Fibroblast of lung (primary cell): ENCODE results near the gene CYP27A1. TPM values are rescaled to one million over a fixed set of nuclear protein-coding genes. Genes with fewer than 3 reads are reported as not detected.

Experiments
- DNase-seq, 2 donors: peaks; one replicate each; pipeline versions ENCODE4 v3.0.0 to v3.0.0-alpha.2; 2010; ENCODE audit warnings: low read depth in 2 of 2
- H2AFZ ChIP-seq: 2 replicates; pipeline ENCODE4 v1.5.1; 2012; ENCODE audit warnings: low read length, control low read depth, inconsistent platforms
- H3K27ac ChIP-seq: 2 replicates; pipeline ENCODE4 v1.5.1; 2011; ENCODE audit warnings: low read length, control low read depth; ENCODE audit not compliant: insufficient read depth
- H3K27me3 ChIP-seq: 2 replicates; pipeline ENCODE4 v1.5.1; 2011; ENCODE audit warnings: mild to moderate bottlenecking, low read length; ENCODE audit not compliant: control insufficient read depth, insufficient read depth
- H3K36me3 ChIP-seq: 2 replicates; pipeline ENCODE4 v1.5.1; 2011; ENCODE audit warnings: low read length; ENCODE audit not compliant: control insufficient read depth, insufficient read depth
- H3K4me1 ChIP-seq: 2 replicates; pipeline ENCODE4 v1.5.1; 2011; ENCODE audit warnings: low read length; ENCODE audit not compliant: control insufficient read depth, insufficient read depth; ENCODE audit errors: extremely low read depth
- H3K4me2 ChIP-seq: 2 replicates; pipeline ENCODE4 v1.5.1; 2011; ENCODE audit warnings: low read length, control low read depth; ENCODE audit not compliant: insufficient read depth; ENCODE audit errors: extremely low read depth
- H3K4me3 ChIP-seq, 4 experiments: fragments of 200-600 bp in 1 of 4; sonication (generic) in 1 of 4; replicated peaks in 1 of 4; 2 replicates each; pipeline ENCODE4 v1.5.1; 2011 to 2016; ENCODE audit warnings: low read length in 4 of 4, low read depth in 3 of 4, mild to moderate bottlenecking in 3 of 4, control low read depth in 2 of 4, inconsistent platforms in 1 of 4, mixed read lengths in 1 of 4; ENCODE audit not compliant: insufficient read depth in 1 of 4; ENCODE audit errors: control extremely low read depth in 1 of 4
- H3K79me2 ChIP-seq: 2 replicates; pipeline ENCODE4 v1.5.1; 2012; ENCODE audit warnings: mild to moderate bottlenecking, low read length, inconsistent platforms; ENCODE audit not compliant: control insufficient read depth, insufficient read depth
- H3K9ac ChIP-seq: 2 replicates; pipeline ENCODE4 v1.5.1; 2011; ENCODE audit warnings: mild to moderate bottlenecking, low read length, control low read depth; ENCODE audit not compliant: insufficient read depth
- H3K9me3 ChIP-seq: 2 replicates; pipeline ENCODE4 v1.5.1; 2012; ENCODE audit warnings: low read depth, low read length; ENCODE audit not compliant: control insufficient read depth, insufficient read depth
- H4K20me1 ChIP-seq: 2 replicates; pipeline ENCODE4 v1.5.1; 2011; ENCODE audit warnings: low read length; ENCODE audit not compliant: control insufficient read depth, insufficient read depth; ENCODE audit errors: extremely low read depth
- EZH2 ChIP-seq: IDR thresholded peaks from 2 replicates; pipeline ENCODE4 v1.5.1; 2012; ENCODE audit warnings: low read length, control low read depth, mild to moderate bottlenecking; ENCODE audit errors: missing control alignments
- polyA plus RNA-seq, 2 donors: library from polyadenylated mRNA; depleted of rRNA in 1 of 2; stranded (reverse) in 1 of 2; unstranded in 1 of 2; fragments of >200 nt; gene quantifications; 2 replicates each; pipeline ENCODE4 v1.2.1, GENCODE V29; 2011 to 2012; ENCODE audit warnings: missing spikeins in 1 of 2
- total RNA-seq: library from RNA; depleted of rRNA; stranded (reverse); fragments of >200 nt; gene quantifications from 2 replicates; pipeline ENCODE4 v1.2.1, GENCODE V29; 2014
- TF ChIP-seq, protein P1 (sequence below), 2 donors: IDR thresholded peaks in 1 of 2; conservative IDR thresholded peaks in 1 of 2; 1 replicate in 1 of 2; 2 replicates in 1 of 2; pipeline ENCODE4 v1.5.1; 2011 to 2012; ENCODE audit warnings: low read length in 2 of 2, control low read depth in 1 of 2, inconsistent platforms in 1 of 2, low read depth in 1 of 2, mild to moderate bottlenecking in 1 of 2

Gene CYP27A1
- total and polyA plus RNA-seq, 2 donors (not counting 1 experiment from before 2014, with no cell fraction given) = 12.7 to 53.8 TPM

DNA sequence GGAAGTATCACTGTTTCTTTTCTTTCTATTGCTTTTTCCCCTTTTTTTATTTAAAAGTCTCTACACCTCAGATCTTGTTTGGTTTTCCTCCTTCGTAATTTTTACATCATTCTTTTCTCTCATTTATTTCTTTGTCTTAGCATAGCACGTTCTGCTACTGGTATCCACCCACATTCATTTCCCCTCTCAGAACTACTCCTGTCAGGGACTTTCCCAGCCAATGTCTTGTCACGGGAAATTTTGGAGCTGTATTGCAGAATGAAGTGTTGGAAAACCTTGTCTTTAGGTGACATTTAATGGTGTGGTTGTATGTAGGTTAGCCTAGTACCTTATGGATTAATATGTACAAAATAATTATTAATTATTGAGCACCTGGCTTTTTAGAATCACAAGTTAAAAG, 37.3 kb upstream of the CYP27A1 start:
- TF ChIP-seq, protein P1, sequence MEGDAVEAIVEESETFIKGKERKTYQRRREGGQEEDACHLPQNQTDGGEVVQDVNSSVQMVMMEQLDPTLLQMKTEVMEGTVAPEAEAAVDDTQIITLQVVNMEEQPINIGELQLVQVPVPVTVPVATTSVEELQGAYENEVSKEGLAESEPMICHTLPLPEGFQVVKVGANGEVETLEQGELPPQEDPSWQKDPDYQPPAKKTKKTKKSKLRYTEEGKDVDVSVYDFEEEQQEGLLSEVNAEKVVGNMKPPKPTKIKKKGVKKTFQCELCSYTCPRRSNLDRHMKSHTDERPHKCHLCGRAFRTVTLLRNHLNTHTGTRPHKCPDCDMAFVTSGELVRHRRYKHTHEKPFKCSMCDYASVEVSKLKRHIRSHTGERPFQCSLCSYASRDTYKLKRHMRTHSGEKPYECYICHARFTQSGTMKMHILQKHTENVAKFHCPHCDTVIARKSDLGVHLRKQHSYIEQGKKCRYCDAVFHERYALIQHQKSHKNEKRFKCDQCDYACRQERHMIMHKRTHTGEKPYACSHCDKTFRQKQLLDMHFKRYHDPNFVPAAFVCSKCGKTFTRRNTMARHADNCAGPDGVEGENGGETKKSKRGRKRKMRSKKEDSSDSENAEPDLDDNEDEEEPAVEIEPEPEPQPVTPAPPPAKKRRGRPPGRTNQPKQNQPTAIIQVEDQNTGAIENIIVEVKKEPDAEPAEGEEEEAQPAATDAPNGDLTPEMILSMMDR (conservative IDR thresholded peaks at IDR 0.05 in 1 of 2, IDR thresholded peaks at IDR 0.05 in 1 of 2; ENCODE audit: low read depth in 1 of 2, low read length in 2 of 2) = no peak
- no peak for TF ChIP-seq EZH2
- Histone ChIP-seq H3K36me3 (peaks cover 12% of the 10 kb centered on the region), H3K4me3 (no peak overlapping the region)

DNA sequence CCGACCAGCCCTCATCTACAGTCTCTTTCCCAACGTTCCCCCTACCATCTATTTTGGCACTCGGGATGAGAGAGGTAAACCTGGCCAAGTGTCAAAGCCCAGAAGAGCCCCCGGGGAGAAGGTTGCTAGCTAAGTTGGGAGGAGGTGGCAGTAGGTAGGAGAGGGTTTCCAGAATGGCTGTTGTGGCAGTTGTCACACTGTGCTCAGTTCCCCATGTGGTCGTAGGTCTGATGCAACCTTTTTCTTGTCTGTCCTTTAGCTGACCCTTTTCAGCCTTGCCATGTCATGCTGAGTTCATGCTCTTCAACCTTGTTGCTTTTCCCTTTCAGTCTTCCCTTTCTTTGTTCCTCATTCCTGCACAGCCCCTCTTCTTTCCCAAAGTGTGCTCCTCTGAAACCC, 36.8 kb upstream of the CYP27A1 start:
- no peaks in the 10 kb centered on the region for H3K9me3 ChIP-seq
- no peak overlapping the region for H2AFZ ChIP-seq
- H3K4me1 ChIP-seq = no peaks in the 10 kb centered on the region
- no peaks in the 10 kb centered on the region for H3K27me3 ChIP-seq
- no peak overlapping the region for H3K4me3 ChIP-seq
- H4K20me1 ChIP-seq = no peaks in the 10 kb centered on the region
- H3K36me3 ChIP-seq = peaks cover 12% of the 10 kb centered on the region
- TF ChIP-seq, protein P1 (conservative IDR thresholded peaks at IDR 0.05 in 1 of 2, IDR thresholded peaks at IDR 0.05 in 1 of 2; ENCODE audit: low read depth in 1 of 2, low read length in 2 of 2) = no peak
- no peak for TF ChIP-seq EZH2
- no peak overlapping the region for H3K27ac ChIP-seq
- H3K79me2 ChIP-seq = no peaks in the 10 kb centered on the region
- no peak for DNase-seq
- H3K4me2 ChIP-seq = no peak overlapping the region
- no peak overlapping the region for H3K9ac ChIP-seq

More for the DNA sequence above, 37.3 kb upstream of the CYP27A1 start:
- Histone ChIP-seq H3K4me1 (no peaks in the 10 kb centered on the region), H3K4me2 (no peak overlapping the region), H4K20me1 (no peaks in the 10 kb centered on the region), H3K27ac (no peak overlapping the region), H2AFZ (no peak overlapping the region), H3K9ac (no peak overlapping the region), H3K79me2 (no peaks in the 10 kb centered on the region), H3K9me3 (no peaks in the 10 kb centered on the region), H3K27me3 (no peaks in the 10 kb centered on the region)
- DNase-seq = no peak

DNA sequence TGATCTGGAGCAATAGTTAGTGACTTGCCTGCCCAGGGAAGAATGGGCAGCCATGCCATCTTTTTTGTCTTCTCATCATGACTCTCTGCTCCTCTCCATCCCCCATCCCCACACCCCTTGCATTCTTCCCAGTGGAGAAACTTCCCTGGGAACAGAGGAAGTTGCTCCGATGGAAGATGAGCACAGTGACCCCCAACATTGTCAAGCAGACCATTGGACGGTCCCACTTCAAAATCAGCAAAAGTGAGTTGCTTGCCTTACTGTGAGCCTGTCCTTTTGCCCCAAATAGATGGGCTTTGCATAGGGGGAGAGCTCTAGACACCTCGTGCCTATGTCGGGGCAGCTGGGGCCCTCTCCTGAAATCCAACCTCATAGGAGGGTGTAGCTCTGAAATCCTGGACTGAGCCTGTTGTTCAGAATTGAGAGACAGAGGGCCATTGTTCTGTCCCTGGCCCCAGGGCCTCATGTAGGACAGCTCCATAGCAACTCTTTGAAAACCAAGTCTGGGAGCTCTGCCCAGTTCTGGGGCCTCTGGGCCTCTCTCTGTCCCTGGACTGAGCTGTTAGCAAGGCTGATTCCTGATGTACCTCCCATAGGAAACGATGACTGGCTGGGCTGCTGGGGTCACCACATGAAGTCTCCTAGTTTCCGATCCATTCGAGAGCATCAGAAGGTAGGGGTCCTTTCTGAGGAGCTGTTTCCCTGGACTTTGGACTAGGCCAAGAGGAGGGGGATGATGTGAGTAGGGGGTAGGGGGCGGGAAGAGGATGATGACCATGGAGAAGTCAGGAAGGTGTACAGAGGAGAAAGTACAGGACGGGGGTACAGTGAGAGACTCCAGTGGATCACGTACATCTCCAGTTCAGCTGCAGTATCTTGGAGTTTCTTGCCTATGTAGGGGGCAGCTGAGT, 36.1 kb upstream of the CYP27A1 start:
- Histone ChIP-seq H4K20me1 (no peaks in the 10 kb centered on the region), H3K9me3 (no peaks in the 10 kb centered on the region), H3K4me3 (no peak overlapping the region), H3K79me2 (no peaks in the 10 kb centered on the region), H3K36me3 (peaks cover 12% of the 10 kb centered on the region), H3K27me3 (no peaks in the 10 kb centered on the region), H3K27ac (no peak overlapping the region), H2AFZ (no peak overlapping the region), H3K4me2 (no peak overlapping the region), H3K4me1 (no peaks in the 10 kb centered on the region), H3K9ac (no peak overlapping the region)
- TF ChIP-seq, protein P1 (conservative IDR thresholded peaks at IDR 0.05 in 1 of 2, IDR thresholded peaks at IDR 0.05 in 1 of 2; ENCODE audit: low read depth in 1 of 2, low read length in 2 of 2) = no peak
- no peak for TF ChIP-seq EZH2
- DNase-seq = peak; percentile 39 to 55
